ENCODE data around the gene SCGB3A2.
"Not testable (repeated sequence)": the region's sequence is repeated elsewhere in the genome, so short reads cannot be mapped to it uniquely, and the experiment has no call there.

SCGB3A2 gene

GRCh38 chr5:147863454-147864158 lies 14.9 kb upstream of the SCGB3A2 start:
- ATAC-seq = no peak
- no peak for DNase-seq

- ATAC-seq (no peak), DNase-seq (no peak)
These were observed 9.4 kb upstream of the SCGB3A2 start for GRCh38 chr5:147869112-147869511.

- not testable (repeated sequence) for ATAC-seq, DNase-seq
These were observed 8.6 kb upstream of the SCGB3A2 start for GRCh38 chr5:147869892-147870291.

GRCh38 chr5:147871980-147872549 lies 6.4 kb upstream of the SCGB3A2 start:
- DNase-seq, ATAC-seq: not testable (repeated sequence)

DNA sequence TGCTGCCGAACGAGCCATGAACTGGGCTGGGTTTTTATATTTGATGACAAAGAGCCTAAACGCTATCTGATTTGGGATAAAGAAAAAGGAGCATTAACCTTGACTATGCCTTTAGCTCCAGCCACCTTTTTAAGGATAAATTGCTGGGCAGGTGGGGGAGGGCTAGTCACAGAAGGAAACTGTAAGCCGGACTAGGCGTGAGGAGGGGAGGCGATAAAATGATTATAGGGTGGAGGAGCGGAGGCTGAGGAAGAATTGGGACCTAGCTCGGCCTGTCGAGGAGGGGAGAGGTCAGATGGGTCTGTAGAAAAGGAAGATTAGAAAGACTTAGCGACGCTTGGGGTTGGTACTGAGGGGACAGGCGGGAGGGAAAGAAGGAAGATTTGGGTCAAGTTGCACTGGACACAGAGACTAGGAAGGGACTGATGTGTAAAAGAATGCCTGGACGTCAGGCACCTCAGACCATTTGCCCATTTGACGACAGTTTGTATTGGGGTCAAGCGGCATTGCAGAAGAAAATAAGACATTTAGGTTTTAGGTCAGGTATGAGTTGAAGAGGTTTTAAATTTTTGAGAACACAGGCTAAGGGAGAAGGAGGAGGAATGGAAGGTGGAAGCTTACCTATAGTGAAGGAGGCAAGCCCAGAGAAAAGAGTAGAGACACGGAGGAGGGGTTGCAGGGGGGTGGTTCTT lies 5.6 kb upstream of the SCGB3A2 start:
- DNase-seq, ATAC-seq: not testable (repeated sequence)

GRCh38 chr5:147874118-147874875 lies 4.2 kb upstream of the SCGB3A2 start:
- not testable (repeated sequence) for ATAC-seq

DNA sequence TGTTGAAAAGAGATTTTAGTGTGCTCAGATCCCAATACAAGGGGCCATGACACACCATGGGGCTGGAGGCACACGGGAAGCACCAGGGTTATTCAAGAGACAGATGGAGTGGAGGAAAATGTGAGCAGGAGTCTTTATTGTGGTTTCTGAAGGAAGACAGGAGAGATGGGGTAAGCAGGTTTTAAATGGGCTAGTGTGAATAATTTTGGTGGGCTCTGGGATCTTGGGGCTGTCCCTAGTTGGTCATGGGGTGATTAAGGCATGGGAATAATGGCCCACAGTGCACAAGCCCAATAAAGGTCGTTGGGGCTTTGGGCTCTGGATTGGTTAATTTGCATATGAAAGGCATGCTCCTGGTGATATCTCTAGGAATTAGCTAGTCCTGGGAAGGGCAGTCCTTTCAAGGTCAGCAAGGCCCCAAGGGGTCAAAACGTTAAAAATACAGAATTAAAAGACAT lies 3.6 kb upstream of the SCGB3A2 start:
- ATAC-seq = no peak

More at GRCh38 chr5:147874118-147874875, 4.2 kb upstream of the SCGB3A2 start:
- not testable (repeated sequence) for DNase-seq

GRCh38 chr5:147876141-147876540 lies 2.4 kb upstream of the SCGB3A2 start:
- DNase-seq = no peak
- no peak for ATAC-seq

More for the DNA sequence above, 3.6 kb upstream of the SCGB3A2 start:
- no peak for DNase-seq

DNA sequence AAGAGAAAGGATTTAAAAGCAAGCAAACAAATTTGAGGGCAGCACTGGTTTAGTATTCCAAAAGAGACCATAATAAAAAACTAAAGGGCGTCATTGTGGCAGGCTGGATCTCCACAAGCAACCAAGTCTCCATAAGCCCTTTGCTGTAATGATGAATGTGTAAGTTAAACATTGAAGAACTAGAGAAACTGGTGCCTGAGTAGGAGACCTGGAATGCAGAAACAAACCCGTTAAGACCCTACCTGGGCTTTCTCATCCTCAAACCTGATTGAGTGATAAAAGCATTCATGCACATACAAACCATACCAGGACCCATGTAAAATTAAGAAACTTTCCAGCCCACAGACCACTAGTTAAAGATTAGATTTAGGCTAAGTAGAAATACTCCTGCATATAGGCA lies 1.9 kb upstream of the SCGB3A2 start:
- DNase-seq (no peak), ATAC-seq (no peak)

DNA sequence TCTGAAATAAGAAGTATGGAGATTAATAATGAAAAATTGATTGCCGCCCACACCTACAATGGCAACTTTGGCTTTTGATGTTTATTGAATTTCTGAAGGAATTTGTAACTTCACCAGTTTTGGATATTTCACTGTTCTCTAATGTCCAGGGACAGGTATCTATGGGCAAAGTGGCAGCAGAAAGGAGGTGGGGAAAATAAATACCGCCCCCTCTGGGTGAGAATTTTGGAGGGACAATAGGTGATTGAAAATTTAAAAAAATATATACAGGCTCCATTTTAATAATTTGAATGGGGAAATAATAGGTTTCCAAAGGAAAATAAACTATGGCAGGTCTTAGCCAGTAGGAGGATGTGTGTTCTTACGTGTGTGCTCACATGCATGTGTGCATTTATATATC lies 1.3 kb downstream of the SCGB3A2 start:
- ATAC-seq = no peak
- no peak for DNase-seq

DNA sequence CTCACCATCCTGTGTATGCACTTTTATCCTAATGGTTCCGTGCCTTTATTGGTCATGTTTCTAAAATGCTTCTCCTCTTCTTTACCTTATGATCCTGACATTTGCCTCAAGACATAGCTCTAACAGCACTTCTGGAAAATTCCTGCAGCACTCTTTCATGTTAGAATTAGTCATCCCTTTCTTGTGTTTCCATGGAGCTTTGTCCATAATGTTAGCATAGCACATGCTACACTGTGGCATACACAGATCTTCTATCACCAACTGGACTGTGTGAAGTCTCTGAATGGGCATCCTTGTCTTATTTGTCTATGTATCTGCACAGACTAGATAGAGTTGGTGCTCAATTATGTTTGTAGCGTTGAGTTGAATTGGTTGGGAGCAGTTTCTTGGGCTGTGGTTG lies 2.0 kb downstream of the SCGB3A2 start:
- DNase-seq (no peak), ATAC-seq (no peak)

DNA sequence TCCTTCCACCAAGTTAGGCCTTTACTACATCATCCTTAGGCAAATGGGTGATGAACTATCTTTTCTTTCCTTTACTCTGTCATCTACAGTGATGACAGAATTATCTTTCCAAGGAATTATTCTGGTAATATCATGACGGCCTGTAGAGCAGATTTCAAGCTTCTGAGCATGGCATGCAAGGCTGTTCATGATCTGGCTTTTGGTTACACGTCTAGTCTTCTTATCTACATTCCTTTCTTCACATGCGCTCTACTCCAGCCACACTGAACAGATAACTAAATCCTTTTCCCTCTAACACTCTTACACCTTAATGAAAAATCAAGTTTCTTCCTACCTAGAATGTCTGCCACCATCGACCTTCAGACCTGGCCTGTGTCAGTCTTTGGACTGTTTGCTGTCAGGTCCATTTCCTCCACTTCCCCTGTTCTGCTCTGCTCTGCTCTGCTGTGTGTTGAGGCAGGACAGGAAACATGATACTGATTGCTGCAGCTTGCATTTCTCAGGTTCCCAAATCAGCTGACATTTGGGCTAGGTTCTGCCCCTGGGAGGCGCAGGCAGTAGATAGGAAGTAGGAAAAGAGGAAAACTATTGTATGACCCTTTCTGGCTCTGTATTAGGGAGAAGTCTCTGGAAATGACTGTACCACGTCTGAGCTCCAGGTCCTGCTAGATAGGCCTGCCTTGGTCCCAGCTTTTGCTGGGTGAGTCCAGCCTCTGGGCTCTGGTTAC lies 4.2 kb downstream of the SCGB3A2 start:
- ATAC-seq (no peak), DNase-seq (no peak)

DNA sequence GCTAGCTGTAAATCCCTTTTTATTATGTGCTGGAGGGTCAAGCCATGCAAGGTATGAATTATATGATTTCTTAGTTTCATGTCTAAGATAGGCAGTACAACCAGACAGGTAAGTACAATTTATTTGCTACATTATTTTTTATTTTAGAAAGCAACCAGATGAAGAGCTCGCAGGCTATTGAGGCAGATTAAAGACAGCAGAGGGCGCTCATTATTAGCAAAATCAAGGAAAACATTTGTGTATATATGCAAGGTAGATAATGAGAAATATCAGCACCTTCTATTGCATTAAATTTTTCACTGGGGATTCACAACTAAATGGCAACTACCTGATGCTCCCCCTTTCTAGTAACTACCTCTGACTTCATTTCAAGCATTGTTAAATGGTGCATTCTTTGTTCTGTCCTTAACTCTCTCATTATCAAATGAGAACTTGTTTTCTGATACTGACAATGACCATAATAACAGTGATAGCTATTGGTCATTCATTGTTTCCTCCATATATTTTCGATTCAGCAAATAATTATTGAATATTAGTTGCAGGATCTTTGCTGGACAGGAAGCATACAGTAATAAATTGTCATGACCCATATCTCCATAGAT lies 8.6 kb downstream of the SCGB3A2 start:
- no peak for ATAC-seq
- no peak for DNase-seq

- DNase-seq (no peak), ATAC-seq (no peak)
These were observed 9.4 kb downstream of the SCGB3A2 start for GRCh38 chr5:147887930-147888329.

- ATAC-seq = no peak
- DNase-seq = no peak
These were observed 14.3 kb downstream of the SCGB3A2 start for GRCh38 chr5:147892696-147893296.

GRCh38 chr5:147893820-147894219 lies 15.3 kb downstream of the SCGB3A2 start:
- ATAC-seq = no peak
- no peak for DNase-seq

DNA sequence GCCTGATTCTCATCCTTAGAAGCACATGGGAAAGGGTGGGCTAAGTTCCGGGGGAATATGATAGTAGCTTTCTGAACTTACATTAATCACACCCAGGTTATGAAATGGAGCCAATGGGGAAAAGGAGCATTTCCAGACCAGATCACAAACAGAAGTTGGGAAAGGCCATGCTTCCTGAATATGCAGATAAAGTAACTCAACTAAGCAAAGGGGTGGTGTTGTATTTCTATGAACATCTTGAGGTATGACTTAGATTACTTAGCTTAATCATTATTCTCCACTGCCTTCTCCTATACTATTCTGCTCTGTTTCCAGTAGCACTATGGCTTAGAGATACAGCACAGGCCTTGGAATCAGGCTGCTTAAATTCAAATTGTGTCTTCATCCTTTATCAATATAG lies 17.4 kb downstream of the SCGB3A2 start:
- ATAC-seq = no peak

DNA sequence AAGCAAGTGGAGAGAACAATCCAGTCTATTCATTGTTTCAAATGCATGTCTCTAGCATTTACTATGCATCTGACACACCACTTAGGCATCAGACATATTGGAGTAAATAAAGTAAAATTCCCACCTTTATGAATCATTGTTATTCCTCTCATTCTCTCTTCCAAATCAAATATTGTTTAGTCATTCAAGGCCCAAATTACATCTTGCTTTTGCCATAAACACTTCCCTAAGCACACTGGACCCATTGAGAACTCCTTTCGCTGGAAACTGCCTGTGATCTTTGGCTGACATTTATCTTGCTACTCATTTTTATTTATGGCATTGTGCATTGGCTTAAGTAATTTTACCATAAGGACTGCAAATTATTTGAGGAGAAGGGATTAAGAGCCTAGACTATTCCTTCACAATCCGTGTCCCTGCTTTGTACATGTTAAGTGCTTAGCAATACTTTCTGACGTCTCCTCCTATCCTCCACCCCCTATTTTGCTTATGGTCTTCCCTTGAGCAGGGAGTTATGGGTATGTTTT lies 20.4 kb downstream of the SCGB3A2 start:
- ATAC-seq (no peak), DNase-seq (no peak)

More for the DNA sequence above, 17.4 kb downstream of the SCGB3A2 start:
- DNase-seq = no peak

GRCh38 chr5:147901599-147902039 lies 23.1 kb downstream of the SCGB3A2 start:
- ATAC-seq = no peak
- no peak for DNase-seq

DNA sequence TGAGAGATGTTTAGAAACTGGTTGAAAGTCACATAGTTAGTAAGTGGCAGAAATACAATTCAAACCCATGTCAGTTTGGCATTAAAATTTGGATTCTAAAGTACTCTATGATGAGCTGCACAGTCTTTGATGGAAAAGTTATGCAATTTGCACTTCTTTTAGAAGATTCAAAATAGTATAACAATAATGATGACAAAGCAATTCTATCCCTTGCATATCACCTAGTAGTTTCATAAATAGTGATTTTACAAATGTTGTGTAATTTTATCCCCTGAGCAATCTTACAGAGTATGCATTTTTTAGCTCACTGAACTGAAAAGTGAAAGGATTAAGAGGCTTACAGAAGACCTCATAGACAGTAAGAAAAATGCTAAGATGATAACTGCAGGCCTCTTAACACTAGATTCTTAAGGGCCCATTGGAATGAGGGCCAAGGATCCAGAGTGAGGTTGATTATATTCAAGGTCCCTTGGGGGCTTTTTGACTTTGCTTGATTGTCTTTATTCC lies 24.2 kb downstream of the SCGB3A2 start:
- DNase-seq = no peak
- ATAC-seq = no peak
